Gastroesophageal sphincter (tissue), 3 donors: ENCODE measurements around the gene CHRNA7.

Source experiments
- POLR2A ChIP-seq, 2 donors: fragments of 450-650 bp; IDR thresholded peaks; one replicate each; pipeline ENCODE4 v1.6.1; 2017; ENCODE audit warnings: antibody characterized with exemption in 2 of 2, mild to moderate bottlenecking in 2 of 2, moderate library complexity in 1 of 2
- TF ChIP-seq, protein P1 (sequence below), 4 experiments: fragments of 200-600 bp in 2 of 4; fragments of 450-650 bp in 2 of 4; sonication (generic) in 1 of 4; IDR thresholded peaks; one replicate each; pipeline ENCODE4 v1.5.1; 2017 to 2019; ENCODE audit warnings: antibody characterized with exemption in 4 of 4, mild to moderate bottlenecking in 2 of 4, moderate library complexity in 2 of 4

DNA sequence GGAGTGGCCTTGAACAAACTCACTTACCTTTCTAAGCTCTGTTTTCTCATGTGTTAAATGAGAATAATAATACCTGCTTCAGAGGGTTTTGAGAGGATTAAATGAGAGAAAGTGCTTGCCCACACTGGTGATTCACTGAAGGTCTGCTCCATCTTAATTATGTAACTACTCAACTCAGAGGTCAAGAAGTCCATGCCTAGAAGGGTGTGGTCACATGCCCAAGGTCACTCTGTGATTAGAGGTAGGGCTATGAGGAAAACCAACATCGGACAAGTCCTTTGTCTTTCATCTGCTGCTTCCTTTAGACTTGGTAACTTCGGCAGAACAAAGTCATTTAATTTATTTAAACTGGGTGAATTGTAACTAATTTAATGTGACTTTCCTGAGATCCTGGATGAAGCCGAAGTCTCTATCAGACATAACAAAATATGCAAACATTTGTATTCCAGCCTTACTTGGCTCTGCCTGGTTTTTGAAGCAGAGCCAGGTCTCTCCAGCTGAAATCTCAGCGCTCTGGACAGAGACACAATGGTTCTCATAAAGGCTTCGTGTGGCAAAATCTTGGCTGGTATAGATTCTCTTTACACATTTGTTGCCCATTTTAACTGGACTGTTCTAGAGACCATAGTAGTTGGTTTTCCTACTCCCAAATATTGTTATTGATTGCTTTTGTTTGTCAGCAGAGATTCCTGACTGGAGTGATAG is 3.0 kb downstream of the CHRNA7 start:
- TF ChIP-seq, protein P1, sequence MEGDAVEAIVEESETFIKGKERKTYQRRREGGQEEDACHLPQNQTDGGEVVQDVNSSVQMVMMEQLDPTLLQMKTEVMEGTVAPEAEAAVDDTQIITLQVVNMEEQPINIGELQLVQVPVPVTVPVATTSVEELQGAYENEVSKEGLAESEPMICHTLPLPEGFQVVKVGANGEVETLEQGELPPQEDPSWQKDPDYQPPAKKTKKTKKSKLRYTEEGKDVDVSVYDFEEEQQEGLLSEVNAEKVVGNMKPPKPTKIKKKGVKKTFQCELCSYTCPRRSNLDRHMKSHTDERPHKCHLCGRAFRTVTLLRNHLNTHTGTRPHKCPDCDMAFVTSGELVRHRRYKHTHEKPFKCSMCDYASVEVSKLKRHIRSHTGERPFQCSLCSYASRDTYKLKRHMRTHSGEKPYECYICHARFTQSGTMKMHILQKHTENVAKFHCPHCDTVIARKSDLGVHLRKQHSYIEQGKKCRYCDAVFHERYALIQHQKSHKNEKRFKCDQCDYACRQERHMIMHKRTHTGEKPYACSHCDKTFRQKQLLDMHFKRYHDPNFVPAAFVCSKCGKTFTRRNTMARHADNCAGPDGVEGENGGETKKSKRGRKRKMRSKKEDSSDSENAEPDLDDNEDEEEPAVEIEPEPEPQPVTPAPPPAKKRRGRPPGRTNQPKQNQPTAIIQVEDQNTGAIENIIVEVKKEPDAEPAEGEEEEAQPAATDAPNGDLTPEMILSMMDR (IDR thresholded peaks at IDR 0.05): no peak
- no peak for TF ChIP-seq POLR2A (IDR thresholded peaks at IDR 0.05)
